Measurements from ENCODE around the gene UGT1A7.
"Not testable (repeated sequence)": the region's sequence is repeated elsewhere in the genome, so short reads cannot be mapped to it uniquely, and the experiment has no call there.

Gene UGT1A7

GRCh38 chr2:233707940-233708644 is 26.4 kb downstream of the UGT1A7 start:
- no peak for DNase-seq
- in situ Hi-C loops (cut with MboI; ENCODE audit: low pct_unique_long_range_greater_than_20kb, low sequenced_read_pairs): no loop called here

GRCh38 chr2:233708942-233709341 is 27.2 kb downstream of the UGT1A7 start:
- in situ Hi-C loops (cut with MboI; ENCODE audit: low pct_unique_long_range_greater_than_20kb, low sequenced_read_pairs): no loop called here
- DNase-seq: no peak

GRCh38 chr2:233711312-233712008 is 29.8 kb downstream of the UGT1A7 start:
- in situ Hi-C loops (cut with MboI; ENCODE audit: low pct_unique_long_range_greater_than_20kb, low sequenced_read_pairs): no loop called here
- peak; percentile 67 for DNase-seq

GRCh38 chr2:233712611-233713261 is 31.0 kb downstream of the UGT1A7 start, which contains the start of gene UGT1A5:
Gene UGT1A5 (plus strand): TSS chr2:233712907. CDS start chr2:233712992, 85 bp downstream.
- in situ Hi-C loops (cut with MboI; ENCODE audit: low pct_unique_long_range_greater_than_20kb, low sequenced_read_pairs): no loop called here
- DNase-seq: no peak

- DNase-seq: no peak
- in situ Hi-C loops (cut with MboI; ENCODE audit: low pct_unique_long_range_greater_than_20kb, low sequenced_read_pairs): no loop called here
These were observed 31.5 kb downstream of the UGT1A7 start for GRCh38 chr2:233713262-233713615.

GRCh38 chr2:233714121-233714520 is 32.4 kb downstream of the UGT1A7 start:
- in situ Hi-C loops (cut with MboI; ENCODE audit: low pct_unique_long_range_greater_than_20kb, low sequenced_read_pairs): no loop called here
- DNase-seq: no peak

- in situ Hi-C loops (cut with MboI; ENCODE audit: low pct_unique_long_range_greater_than_20kb, low sequenced_read_pairs): no loop called here
These were observed 36.9 kb downstream of the UGT1A7 start, which contains the start of gene UGT1A4 for GRCh38 chr2:233718552-233718951. Gene UGT1A4 (plus strand): TSS chr2:233718736. CDS start chr2:233718821, 85 bp downstream.

GRCh38 chr2:233728723-233729301 is 47.1 kb downstream of the UGT1A7 start, which contains the start of gene UGT1A3:
Gene UGT1A3 (plus strand): TSS chr2:233729042. CDS start chr2:233729127, 85 bp downstream.
- in situ Hi-C loops (cut with MboI; ENCODE audit: low pct_unique_long_range_greater_than_20kb, low sequenced_read_pairs): no loop called here
- DNase-seq: no peak

More at GRCh38 chr2:233718552-233718951, 36.9 kb downstream of the UGT1A7 start, which contains the start of gene UGT1A4:
- DNase-seq: no peak

- DNase-seq; in situ Hi-C loops (cut with MboI; ENCODE audit: low pct_unique_long_range_greater_than_20kb, low sequenced_read_pairs): not testable (repeated sequence)
These were observed 55.4 kb downstream of the UGT1A7 start for GRCh38 chr2:233736868-233737653.

- in situ Hi-C loops (cut with MboI; ENCODE audit: low pct_unique_long_range_greater_than_20kb, low sequenced_read_pairs): no loop called here
- DNase-seq: no peak
These were observed 59.2 kb downstream of the UGT1A7 start for GRCh38 chr2:233740870-233741269.

GRCh38 chr2:233743464-233744259 is 62.0 kb downstream of the UGT1A7 start:
- no peak for DNase-seq
- in situ Hi-C loops (cut with MboI; ENCODE audit: low pct_unique_long_range_greater_than_20kb, low sequenced_read_pairs): no loop called here

GRCh38 chr2:233745073-233745755 is 63.5 kb downstream of the UGT1A7 start:
- in situ Hi-C loops (cut with MboI; ENCODE audit: low pct_unique_long_range_greater_than_20kb, low sequenced_read_pairs): no loop called here
- DNase-seq: no peak

GRCh38 chr2:233745838-233746237 is 64.1 kb downstream of the UGT1A7 start:
- DNase-seq; in situ Hi-C loops (cut with MboI; ENCODE audit: low pct_unique_long_range_greater_than_20kb, low sequenced_read_pairs): not testable (repeated sequence)

- DNase-seq: no peak
- in situ Hi-C loops (cut with MboI; ENCODE audit: low pct_unique_long_range_greater_than_20kb, low sequenced_read_pairs): no loop called here
These were observed 65.0 kb downstream of the UGT1A7 start for GRCh38 chr2:233746475-233747282.

GRCh38 chr2:233747283-233747544 is 65.5 kb downstream of the UGT1A7 start:
- in situ Hi-C loops (cut with MboI; ENCODE audit: low pct_unique_long_range_greater_than_20kb, low sequenced_read_pairs): no loop called here
- DNase-seq: no peak

GRCh38 chr2:233750689-233751088 is 69.0 kb downstream of the UGT1A7 start:
- in situ Hi-C loops (cut with MboI; ENCODE audit: low pct_unique_long_range_greater_than_20kb, low sequenced_read_pairs); DNase-seq: not testable (repeated sequence)
